Activated B cell treated with CpG ODN at 0.5 μM for 24 hours (primary cell): Measurements from ENCODE around the gene ZNF629. TPM values are rescaled to one million over a fixed set of nuclear protein-coding genes. Genes with fewer than 3 reads are reported as not detected.
A peak's percentile ranks its signal among the peaks of the same experiment; 100 is the strongest.

Source experiments
- ATAC-seq: fragments of 200-7000 bp; cut with Tn5 transposase; one replicate; pipeline ENCODE4 v1.10.0; 2021; ENCODE audit warnings: low read depth, mild to moderate bottlenecking, moderate library complexity
- CTCF ChIA-PET: fragments of 350-600 bp; sonication (Branson Sonifier 250); formaldehyde crosslinking; loops from one replicate; lab custom pipeline; 2021; ENCODE audit warnings: antibody characterized with exemption; lab: Charles Lee
- POLR2A ChIA-PET: fragments of 350-600 bp; sonication (Branson Sonifier 250); formaldehyde crosslinking; loops from one replicate; lab custom pipeline; 2021; ENCODE audit warnings: antibody characterized with exemption; lab: Charles Lee
- DNase-seq: peaks from one replicate; pipeline ENCODE4 v3.0.0; 2022
- H3K27ac Mint-ChIP-seq: one replicate; pipeline ENCODE4 v1.8.0; 2020; ENCODE audit warnings: mixed read lengths
- H3K27me3 Mint-ChIP-seq: one replicate; pipeline ENCODE4 v1.8.0; 2021; ENCODE audit warnings: mixed read lengths
- H3K36me3 Mint-ChIP-seq: one replicate; pipeline ENCODE4 v1.8.0; 2021; ENCODE audit warnings: low read depth, mixed read lengths
- H3K4me1 Mint-ChIP-seq: one replicate; pipeline ENCODE4 v1.8.0; 2021; ENCODE audit warnings: mixed read lengths
- H3K4me3 Mint-ChIP-seq: one replicate; pipeline ENCODE4 v1.8.0; 2020; ENCODE audit warnings: mild to moderate bottlenecking, mixed read lengths
- H3K9me3 Mint-ChIP-seq: one replicate; pipeline ENCODE4 v1.8.0; 2020; ENCODE audit warnings: mixed read lengths
- CTCF ChIP-seq: fragments of 200-600 bp; IDR thresholded peaks from one replicate; pipeline ENCODE4 v1.8.0; 2022; ENCODE audit warnings: antibody characterized with exemption, mild to moderate bottlenecking
- intact Hi-C: fragments of 100-400 bp; cut with micrococcal nuclease; formaldehyde crosslinking; loops from one replicate; pipeline ENCODE4 v1.15.1; 2024
- total RNA-seq: library from RNA; stranded (reverse); gene quantifications from 2 replicates; pipeline ENCODE4 v1.2.3, GENCODE V29; 2022

Gene ZNF629
- total RNA-seq, 1 donor from 2014 or later, result 9.1 TPM

GRCh38 chr16:30777591-30778297, 9.3 kb downstream of the ZNF629 start:
- DNase-seq (no peak), ATAC-seq (no peak)
- ChIA-PET CTCF (no interaction called here), POLR2A (interaction anchor here (1.0 to 1.1 kb wide), 2 partner anchors 28 kb away, joined by 3 to 5 read pairs; no protein-coding TSS in a partner anchor)
- no peak overlapping the region for H3K27ac Mint-ChIP-seq
- H3K4me3 Mint-ChIP-seq, result no peak overlapping the region
- TF ChIP-seq CTCF, result no peak
- no peaks in the 10 kb centered on the region for H3K9me3 Mint-ChIP-seq
- peaks cover 11% of the 10 kb centered on the region for H3K27me3 Mint-ChIP-seq
- peaks cover 20% of the 10 kb centered on the region for H3K4me1 Mint-ChIP-seq
- peaks cover 30% of the 10 kb centered on the region for H3K36me3 Mint-ChIP-seq
- intact Hi-C loops, result no loop called here

- no peak for TF ChIP-seq CTCF
- Mint-ChIP-seq H3K36me3 (peaks cover 41% of the 10 kb centered on the region), H3K27me3 (peaks cover 11% of the 10 kb centered on the region), H3K4me1 (peaks cover 21% of the 10 kb centered on the region), H3K9me3 (no peaks in the 10 kb centered on the region), H3K27ac (peak overlapping the region; percentile 61), H3K4me3 (peak overlapping the region; percentile 89)
- DNase-seq, result peak; percentile 48
- ChIA-PET CTCF (no interaction called here), POLR2A (interaction anchor here (0.8 to 2.7 kb wide), 9 partner anchors 9 to 117 kb away, joined by 3 to 12 read pairs (median 3); partner anchors contain the start of gene PHKG2)
- peak; percentile 82 for ATAC-seq
- intact Hi-C loops, result no loop called here
These were observed 11.4 kb downstream of the ZNF629 start for GRCh38 chr16:30775392-30776188.

- intact Hi-C loops, result no loop called here
- Mint-ChIP-seq H3K27me3 (peaks cover 11% of the 10 kb centered on the region), H3K27ac (no peak overlapping the region), H3K4me3 (peak overlapping the region; percentile 89), H3K36me3 (peaks cover 46% of the 10 kb centered on the region), H3K4me1 (peaks cover 21% of the 10 kb centered on the region), H3K9me3 (no peaks in the 10 kb centered on the region)
- TF ChIP-seq CTCF, result no peak
- CTCF ChIA-PET, result no interaction called here
- DNase-seq (no peak), ATAC-seq (no peak)
- POLR2A ChIA-PET, result interaction anchor here (0.8 to 2.7 kb wide), 9 partner anchors 10 to 116 kb away, joined by 3 to 12 read pairs (median 3); partner anchors contain the start of gene PHKG2
These were observed 11.9 kb downstream of the ZNF629 start for GRCh38 chr16:30775131-30775391.

GRCh38 chr16:30774367-30775130, 12.5 kb downstream of the ZNF629 start:
- no peaks in the 10 kb centered on the region for H3K9me3 Mint-ChIP-seq
- peaks cover 22% of the 10 kb centered on the region for H3K4me1 Mint-ChIP-seq
- DNase-seq, result no peak
- POLR2A ChIA-PET, result interaction anchor here (1.0 to 2.7 kb wide), 7 partner anchors 10 to 116 kb away, joined by 3 to 12 read pairs (median 4); partner anchors contain the start of gene PHKG2
- H3K36me3 Mint-ChIP-seq, result peaks cover 50% of the 10 kb centered on the region
- intact Hi-C loops, result loop anchor here (5.0 kb wide), 1 partner anchor 33 kb away; no protein-coding TSS in a partner anchor
- no peak overlapping the region for H3K27ac Mint-ChIP-seq
- TF ChIP-seq CTCF, result no peak
- H3K4me3 Mint-ChIP-seq, result peak overlapping the region; percentile 89
- ATAC-seq, result no peak
- peaks cover 11% of the 10 kb centered on the region for H3K27me3 Mint-ChIP-seq
- CTCF ChIA-PET, result no interaction called here
